NOMO-1 treated with dmso at 0.1 percent for 144 hours (cell line): ENCODE data around the gene JMJD1C.
A peak's percentile ranks its signal among the peaks of the same experiment; 100 is the strongest.

Experiments used
- DNase-seq: peaks from one replicate; lab custom pipeline; 2025; ENCODE audit not compliant: unreplicated experiment; lab: John Stamatoyannopoulos, UW

The JMJD1C gene

GRCh38 chr10:63438506-63439498 lies 27.0 kb downstream of the JMJD1C start:
- DNase-seq = no peak

- peak; percentile 29 for DNase-seq
Measured at GRCh38 chr10:63437116-63437949, 28.4 kb downstream of the JMJD1C start.

- no peak for DNase-seq
Measured at GRCh38 chr10:63436225-63436624, 29.6 kb downstream of the JMJD1C start.

- DNase-seq = no peak
Measured at GRCh38 chr10:63434866-63435854, 30.6 kb downstream of the JMJD1C start.

- DNase-seq = no peak
Measured at GRCh38 chr10:63431962-63432797, 33.6 kb downstream of the JMJD1C start.

- DNase-seq = no peak
Measured at GRCh38 chr10:63430999-63431356, 34.8 kb downstream of the JMJD1C start.

GRCh38 chr10:63430091-63430998 lies 35.4 kb downstream of the JMJD1C start:
- no peak for DNase-seq

GRCh38 chr10:63429281-63429680 lies 36.5 kb downstream of the JMJD1C start:
- no peak for DNase-seq

- no peak for DNase-seq
Measured at GRCh38 chr10:63427013-63427412, 38.8 kb downstream of the JMJD1C start.

GRCh38 chr10:63425512-63425911 lies 40.3 kb downstream of the JMJD1C start:
- no peak for DNase-seq

GRCh38 chr10:63424576-63424975 lies 41.2 kb downstream of the JMJD1C start:
- DNase-seq = no peak

- DNase-seq = no peak
Measured at GRCh38 chr10:63423494-63423893, 42.3 kb downstream of the JMJD1C start.

- peak; percentile 85 for DNase-seq
Measured at GRCh38 chr10:63421591-63421990, 44.2 kb downstream of the JMJD1C start.

GRCh38 chr10:63416376-63416775 lies 49.4 kb downstream of the JMJD1C start:
- DNase-seq = no peak

GRCh38 chr10:63415640-63416244 lies 50.0 kb downstream of the JMJD1C start:
- peak; percentile 40 for DNase-seq

GRCh38 chr10:63414481-63415260 lies 51.1 kb downstream of the JMJD1C start:
- DNase-seq = no peak

GRCh38 chr10:63413429-63413828 lies 52.3 kb downstream of the JMJD1C start:
- DNase-seq = no peak

GRCh38 chr10:63412304-63412703 lies 53.5 kb downstream of the JMJD1C start:
- no peak for DNase-seq
